Right ventricle myocardium inferior (tissue), 1 donor: ENCODE results near the gene MEPCE. TPM values are rescaled to one million over a fixed set of nuclear protein-coding genes. Genes with fewer than 3 reads are reported as not detected.
"Not testable (repeated sequence)": the region's sequence is repeated elsewhere in the genome, so short reads cannot be mapped to it uniquely, and the experiment has no call there.

Source experiments
- ATAC-seq: fragments of 200-7000 bp; cut with Tn5 transposase; one replicate; pipeline ENCODE4 v1.9.1; 2020; ENCODE audit warnings: mild to moderate bottlenecking, moderate library complexity
- DNase-seq: peaks from one replicate; pipeline ENCODE4 v3.0.0; 2021; ENCODE audit errors: missing footprints
- intact Hi-C: fragments of 100-400 bp; cut with DNase I; formaldehyde crosslinking; loops from one replicate; pipeline ENCODE4 v1.11.0; 2022
- long read RNA-seq: library from polyadenylated mRNA; unstranded; transcript quantifications from one replicate; pipeline ENCODE4 v2.0.0, GENCODE V29; 2021
- total RNA-seq: library from RNA; stranded (reverse); fragmentation: NEBNext Ultra II Directional; extraction: Animal tissue kit (Norgen Biotek cat#: 25700); gene quantifications from one replicate; pipeline ENCODE4 v1.2.1, GENCODE V29; 2021
- donor health status: DM: no; HTN: yes; CAD: no; lungs with severe emphysema.

MEPCE gene, protein sequence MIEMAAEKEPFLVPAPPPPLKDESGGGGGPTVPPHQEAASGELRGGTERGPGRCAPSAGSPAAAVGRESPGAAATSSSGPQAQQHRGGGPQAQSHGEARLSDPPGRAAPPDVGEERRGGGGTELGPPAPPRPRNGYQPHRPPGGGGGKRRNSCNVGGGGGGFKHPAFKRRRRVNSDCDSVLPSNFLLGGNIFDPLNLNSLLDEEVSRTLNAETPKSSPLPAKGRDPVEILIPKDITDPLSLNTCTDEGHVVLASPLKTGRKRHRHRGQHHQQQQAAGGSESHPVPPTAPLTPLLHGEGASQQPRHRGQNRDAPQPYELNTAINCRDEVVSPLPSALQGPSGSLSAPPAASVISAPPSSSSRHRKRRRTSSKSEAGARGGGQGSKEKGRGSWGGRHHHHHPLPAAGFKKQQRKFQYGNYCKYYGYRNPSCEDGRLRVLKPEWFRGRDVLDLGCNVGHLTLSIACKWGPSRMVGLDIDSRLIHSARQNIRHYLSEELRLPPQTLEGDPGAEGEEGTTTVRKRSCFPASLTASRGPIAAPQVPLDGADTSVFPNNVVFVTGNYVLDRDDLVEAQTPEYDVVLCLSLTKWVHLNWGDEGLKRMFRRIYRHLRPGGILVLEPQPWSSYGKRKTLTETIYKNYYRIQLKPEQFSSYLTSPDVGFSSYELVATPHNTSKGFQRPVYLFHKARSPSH
- total RNA-seq: 24.9 TPM
- long read RNA-seq, transcript MEPCE-201 (4 exons, 3,030 nt): major isoform, 9 of 10 reads
- long read RNA-seq, partial matches to known transcripts: 0 of 10 reads
- long read RNA-seq, other reads (novel, unspliced or antisense): 1 of 10 reads

DNA sequence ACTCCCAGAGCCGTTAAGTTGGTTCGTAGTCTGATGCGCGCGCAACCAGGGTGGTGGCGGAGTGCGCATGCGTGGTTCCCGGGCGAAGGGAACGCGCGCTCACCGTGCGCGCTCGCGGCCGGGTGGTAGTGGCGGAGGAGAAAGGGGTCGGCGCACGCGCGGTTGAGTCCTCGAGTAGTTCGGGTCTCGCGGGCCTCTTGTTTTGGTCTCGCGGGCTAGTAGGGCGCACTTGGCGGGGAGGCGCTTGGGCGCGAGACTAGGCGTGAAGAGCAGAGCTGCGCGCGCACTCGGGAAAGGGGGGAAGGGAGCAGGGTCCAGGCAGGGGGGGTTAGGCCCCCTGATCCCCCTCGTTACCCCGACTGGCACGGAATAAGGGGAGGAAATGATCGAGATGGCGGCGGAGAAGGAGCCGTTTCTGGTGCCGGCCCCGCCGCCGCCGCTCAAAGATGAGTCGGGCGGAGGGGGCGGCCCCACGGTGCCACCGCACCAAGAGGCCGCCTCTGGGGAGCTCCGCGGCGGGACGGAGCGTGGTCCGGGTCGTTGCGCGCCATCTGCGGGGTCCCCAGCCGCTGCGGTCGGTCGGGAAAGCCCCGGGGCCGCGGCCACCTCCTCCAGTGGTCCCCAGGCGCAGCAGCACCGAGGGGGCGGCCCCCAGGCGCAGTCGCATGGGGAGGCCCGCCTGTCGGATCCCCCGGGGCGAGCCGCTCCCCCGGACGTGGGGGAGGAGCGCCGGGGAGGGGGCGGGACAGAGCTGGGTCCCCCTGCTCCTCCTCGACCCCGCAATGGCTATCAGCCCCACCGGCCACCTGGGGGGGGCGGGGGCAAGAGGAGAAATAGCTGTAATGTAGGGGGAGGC lies at the start of gene MEPCE:
Gene MEPCE (plus strand): TSS at position 195 of the 856 bp plus-strand sequence. CDS start 188 bp downstream, at position 383.
- ATAC-seq (peak; percentile 76), DNase-seq (peak; percentile 99)

DNA sequence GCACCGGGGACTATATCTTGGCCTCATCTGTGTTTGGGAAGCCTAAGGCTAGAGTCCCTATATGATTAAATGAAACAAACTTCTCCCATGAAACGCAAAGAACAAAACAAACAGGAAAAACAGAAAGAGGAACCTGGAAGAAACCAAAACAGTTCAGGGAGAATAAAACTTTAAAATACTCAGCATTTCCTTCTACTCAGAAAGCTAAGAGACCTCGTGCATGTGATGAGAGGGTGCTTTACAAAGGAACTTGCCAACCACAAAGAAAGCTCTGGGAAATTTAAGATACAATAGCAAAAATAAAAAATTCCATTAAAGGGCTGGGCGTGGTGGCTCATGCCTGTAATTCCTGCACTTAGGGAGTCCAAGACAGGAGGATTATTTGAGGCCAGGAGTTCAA lies 49.4 kb upstream of the MEPCE start:
- intact Hi-C loops: no loop called here
- DNase-seq (no peak), ATAC-seq (peak; percentile 44)

More for the DNA sequence above, at the start of gene MEPCE:
- intact Hi-C loops: no loop called here

DNA sequence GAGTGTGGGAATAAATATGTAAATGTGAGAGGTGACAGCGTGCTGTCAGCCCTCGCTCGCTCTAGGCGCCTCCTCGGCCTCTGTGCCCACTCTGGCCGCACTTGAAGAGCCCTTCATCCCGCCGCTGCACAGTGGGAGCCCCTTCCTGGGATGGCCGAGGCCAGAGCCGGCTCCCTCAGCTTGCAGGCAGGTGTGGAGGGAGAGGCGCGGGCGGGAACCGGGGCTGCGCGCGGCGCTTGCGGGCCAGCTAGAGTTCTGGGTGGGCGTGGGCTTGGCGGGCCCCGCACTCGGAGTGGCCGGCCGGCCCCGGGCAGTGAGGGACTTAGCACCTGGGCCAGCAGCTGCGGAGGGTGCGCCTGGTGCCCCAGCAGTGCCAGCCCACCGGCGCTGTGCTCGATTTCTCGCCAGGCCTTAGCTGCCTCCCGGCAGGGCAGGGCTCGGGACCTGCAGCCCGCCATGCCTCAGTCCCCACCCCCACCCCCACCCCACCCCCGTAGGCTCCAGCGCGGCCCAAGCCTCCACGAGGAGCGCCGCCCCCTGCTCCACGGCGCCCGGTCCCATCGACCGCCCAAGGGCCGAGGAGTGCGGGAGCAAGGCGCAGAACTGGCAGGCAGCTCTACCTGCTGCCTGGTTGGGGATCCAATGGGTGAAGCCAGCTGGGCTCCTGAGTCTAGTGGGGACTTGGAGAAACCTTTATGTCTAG lies 47.9 kb upstream of the MEPCE start:
- intact Hi-C loops, ATAC-seq, DNase-seq: not testable (repeated sequence)

- DNase-seq, ATAC-seq, intact Hi-C loops: not testable (repeated sequence)
Measured at GRCh38 chr7:100382234-100382853, 47.3 kb upstream of the MEPCE start.

GRCh38 chr7:100384628-100385294 lies 44.9 kb upstream of the MEPCE start:
- no peak for DNase-seq
- ATAC-seq: no peak
- intact Hi-C loops: no loop called here

DNA sequence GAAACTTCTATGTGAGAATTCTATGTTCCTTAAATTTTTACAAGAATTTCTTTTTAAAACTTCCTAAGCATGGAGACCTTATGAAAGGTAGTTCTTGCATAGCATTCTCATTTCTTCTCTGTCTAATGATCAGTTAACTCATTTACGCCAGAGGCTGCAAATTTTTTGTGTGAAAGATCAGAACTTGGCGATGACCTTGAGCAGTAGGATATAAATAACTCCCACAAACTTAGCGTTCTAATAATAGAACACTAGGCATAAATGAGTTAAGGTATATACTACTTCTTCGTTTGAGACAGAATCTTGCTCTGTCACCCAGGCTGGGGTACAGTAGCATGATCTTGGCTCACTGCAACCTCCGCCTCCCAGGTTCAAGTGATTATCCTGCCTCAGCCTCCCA lies 42.7 kb upstream of the MEPCE start:
- no peak for ATAC-seq

GRCh38 chr7:100387695-100388094 lies 41.9 kb upstream of the MEPCE start:
- DNase-seq: no peak
- intact Hi-C loops: no loop called here
- no peak for ATAC-seq

More for the DNA sequence above, 42.7 kb upstream of the MEPCE start:
- DNase-seq: no peak
- intact Hi-C loops: no loop called here

DNA sequence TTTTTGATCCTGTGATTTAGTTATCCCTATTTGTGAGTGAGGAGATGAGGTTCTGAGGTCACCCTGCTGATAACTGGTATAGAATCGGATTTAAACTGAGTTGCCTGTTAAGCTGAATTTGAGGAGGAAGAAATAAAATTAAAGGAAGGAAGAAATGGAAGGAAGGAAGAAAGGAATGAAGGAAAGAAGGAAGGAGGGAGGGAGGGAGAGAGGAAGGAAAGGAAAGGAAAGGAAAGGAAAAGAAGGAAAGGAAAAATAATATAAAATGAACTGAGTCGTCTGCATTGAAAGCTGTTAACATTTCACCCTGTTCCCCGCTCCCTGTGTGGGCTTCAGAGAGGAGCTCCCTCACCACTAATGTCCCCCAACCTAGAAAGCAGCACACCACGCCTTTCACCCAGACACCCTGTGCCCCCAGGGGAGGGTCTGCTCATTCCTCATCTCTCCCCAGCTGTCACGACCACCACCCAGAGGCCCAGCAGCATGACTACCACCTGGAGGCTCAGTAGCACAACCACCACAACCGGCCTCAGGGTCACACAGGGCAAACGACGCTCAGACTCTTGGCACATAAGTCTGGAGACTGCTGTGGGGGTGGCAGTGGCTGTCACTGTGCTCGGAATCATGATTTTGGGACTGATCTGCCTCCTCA lies 40.1 kb upstream of the MEPCE start:
- DNase-seq (no peak), ATAC-seq (no peak)
- intact Hi-C loops: no loop called here

- no peak for DNase-seq
- intact Hi-C loops: no loop called here
- ATAC-seq: no peak
Measured at GRCh38 chr7:100390286-100391009, 39.2 kb upstream of the MEPCE start.

DNA sequence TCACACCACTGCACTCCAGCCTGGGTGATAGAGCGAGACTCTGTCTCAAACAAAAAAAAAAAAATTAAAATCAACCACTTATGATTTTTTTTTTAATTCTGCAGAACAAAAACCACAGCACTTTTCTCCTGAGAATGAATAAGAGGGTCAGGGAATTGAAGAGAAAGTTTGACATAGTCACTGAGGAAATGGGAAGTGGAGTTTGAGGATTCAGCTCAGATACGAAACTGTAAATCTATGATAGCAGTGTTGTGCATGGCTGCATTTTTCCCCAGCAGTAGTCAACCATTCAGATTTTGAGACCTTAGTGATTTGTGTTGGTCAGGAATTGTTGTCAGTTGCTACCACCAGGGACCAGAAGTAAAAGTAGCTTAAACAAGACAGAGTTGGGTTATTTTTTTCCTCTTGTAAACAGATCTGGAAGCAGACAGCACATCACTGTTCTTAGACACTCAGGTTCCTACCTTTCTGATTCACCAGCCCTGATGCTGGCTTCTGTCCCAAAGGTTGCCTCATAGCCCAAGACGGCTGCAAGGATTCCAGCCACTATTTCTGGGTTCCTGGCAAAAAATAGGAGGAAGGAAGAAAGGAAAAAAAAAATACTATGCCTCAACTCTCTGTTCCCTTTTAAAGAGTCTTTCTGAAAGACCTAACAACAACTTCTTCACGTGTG lies 36.3 kb upstream of the MEPCE start:
- ATAC-seq (no peak), DNase-seq (no peak)
- intact Hi-C loops: no loop called here

DNA sequence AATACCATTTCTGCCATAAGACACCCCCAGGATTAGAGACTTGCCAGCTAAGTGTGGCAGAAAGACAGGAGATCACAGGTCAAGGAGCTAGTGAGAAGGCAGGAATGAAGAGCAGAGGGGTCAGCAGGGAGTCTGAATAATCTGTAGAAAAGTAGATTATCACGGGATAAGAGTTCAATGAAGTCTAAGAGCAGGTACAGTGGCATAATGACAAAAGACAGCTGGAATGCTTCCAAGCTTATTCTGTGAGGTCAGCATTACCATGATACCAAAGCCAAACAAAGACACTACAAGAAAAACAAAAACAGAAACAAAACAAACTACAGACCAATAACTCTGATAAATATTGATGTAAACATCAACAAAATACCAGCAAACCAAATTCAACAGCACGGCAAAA lies 35.6 kb upstream of the MEPCE start:
- ATAC-seq: no peak
- intact Hi-C loops: no loop called here
- no peak for DNase-seq

- intact Hi-C loops: no loop called here
- DNase-seq (no peak), ATAC-seq (no peak)
Measured at GRCh38 chr7:100396421-100396982, 33.1 kb upstream of the MEPCE start.

GRCh38 chr7:100397315-100398081 lies 32.1 kb upstream of the MEPCE start:
- no peak for DNase-seq
- peak; percentile 23 for ATAC-seq
- intact Hi-C loops: no loop called here

DNA sequence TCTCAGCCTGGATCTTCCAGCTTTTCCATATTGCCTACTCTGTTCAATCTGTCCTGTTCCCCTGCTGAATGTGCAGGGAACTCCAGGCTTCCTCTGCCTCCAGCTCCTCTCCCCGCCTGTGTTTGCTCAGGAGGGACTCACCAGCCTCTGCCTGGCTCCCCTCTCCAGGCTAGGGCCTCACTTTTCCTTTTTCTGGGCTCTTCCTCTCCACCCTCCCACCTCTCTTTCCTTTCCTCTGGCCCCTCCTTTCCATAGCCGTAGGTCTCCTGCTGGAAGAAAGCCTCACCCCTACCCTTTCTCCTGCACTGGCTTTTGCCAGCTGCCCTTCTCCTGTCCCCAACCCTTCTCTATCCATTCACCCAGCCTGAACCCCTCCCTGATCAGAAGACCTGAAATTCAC lies 31.4 kb upstream of the MEPCE start:
- intact Hi-C loops: no loop called here

GRCh38 chr7:100400041-100400440 lies 29.6 kb upstream of the MEPCE start:
- no peak for DNase-seq
- intact Hi-C loops: no loop called here
- no peak for ATAC-seq

More for the DNA sequence above, 31.4 kb upstream of the MEPCE start:
- ATAC-seq: no peak
- no peak for DNase-seq
